Tibial artery (tissue), 4 donors: ENCODE measurements around the gene MRFAP1L1.

Experiments used
- DNase-seq, 2 donors: peaks; one replicate each; pipeline ENCODE4 v3.0.0-alpha.2; 2019
- H3K27ac ChIP-seq, 2 donors: fragments of 200-600 bp; sonication (generic) in 1 of 2; 1 replicate in 1 of 2; 2 replicates in 1 of 2; pipeline ENCODE4 v1.5.1; 2018 to 2019; ENCODE audit warnings: mild to moderate bottlenecking in 1 of 2
- H3K27me3 ChIP-seq, 2 donors: fragments of 200-600 bp; sonication (generic) in 1 of 2; one replicate each; pipeline versions ENCODE4 v1.5.1 to v1.6.0; 2016 to 2019
- H3K36me3 ChIP-seq, 3 donors: fragments of 200-600 bp; sonication (generic) in 2 of 3; one replicate each; pipeline ENCODE4 v1.5.1; 2016 to 2019; ENCODE audit warnings: mild to moderate bottlenecking in 2 of 3
- H3K4me1 ChIP-seq, 4 donors: fragments of 200-600 bp; sonication (generic) in 2 of 4; 1 replicate in 3 of 4; 2 replicates in 1 of 4; pipeline ENCODE4 v1.5.1; 2016 to 2019
- H3K4me3 ChIP-seq, 2 donors: fragments of 200-600 bp; sonication (generic) in 1 of 2; 1 replicate in 1 of 2; 2 replicates in 1 of 2; pipeline ENCODE4 v1.5.1; 2018 to 2019; ENCODE audit warnings: mild to moderate bottlenecking in 2 of 2
- H3K9me3 ChIP-seq, 3 donors: fragments of 200-600 bp; sonication (generic) in 1 of 3; one replicate each; pipeline ENCODE4 v1.5.1; 2016 to 2019
- intact Hi-C: fragments of 100-400 bp; cut with DNase I; formaldehyde crosslinking; loops from one replicate; pipeline ENCODE4 v1.15.0; 2023; ENCODE audit warnings: low total_unique reads
- TF ChIP-seq, protein P1 (sequence below), 2 experiments: fragments of 200-600 bp in 1 of 2; fragments of 450-650 bp in 1 of 2; IDR thresholded peaks; one replicate each; pipeline ENCODE4 v1.5.1; 2017 to 2019; ENCODE audit warnings: antibody characterized with exemption in 2 of 2, mild to moderate bottlenecking in 1 of 2, moderate library complexity in 1 of 2

Gene MRFAP1L1

DNA sequence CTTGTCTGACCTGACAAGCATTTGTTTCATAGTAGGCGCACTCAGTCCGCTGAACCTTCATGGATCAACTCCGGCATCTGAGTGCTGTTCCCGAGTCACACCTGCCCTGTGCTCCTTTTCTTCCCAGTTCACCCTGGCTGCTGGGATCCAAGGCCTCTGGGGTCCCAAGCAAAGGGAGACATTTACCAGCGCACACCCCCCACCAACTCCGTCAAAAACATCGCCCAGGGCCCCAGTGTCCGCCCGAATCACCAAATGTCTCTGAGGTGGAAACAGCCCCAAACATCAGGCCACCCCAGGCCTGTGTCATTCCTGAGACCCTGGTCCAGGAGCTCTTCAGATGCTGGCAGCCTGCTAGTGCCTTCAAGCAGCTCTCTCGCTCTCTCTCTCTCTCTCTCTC is 11.5 kb upstream of the MRFAP1L1 start:
- TF ChIP-seq, protein P1, sequence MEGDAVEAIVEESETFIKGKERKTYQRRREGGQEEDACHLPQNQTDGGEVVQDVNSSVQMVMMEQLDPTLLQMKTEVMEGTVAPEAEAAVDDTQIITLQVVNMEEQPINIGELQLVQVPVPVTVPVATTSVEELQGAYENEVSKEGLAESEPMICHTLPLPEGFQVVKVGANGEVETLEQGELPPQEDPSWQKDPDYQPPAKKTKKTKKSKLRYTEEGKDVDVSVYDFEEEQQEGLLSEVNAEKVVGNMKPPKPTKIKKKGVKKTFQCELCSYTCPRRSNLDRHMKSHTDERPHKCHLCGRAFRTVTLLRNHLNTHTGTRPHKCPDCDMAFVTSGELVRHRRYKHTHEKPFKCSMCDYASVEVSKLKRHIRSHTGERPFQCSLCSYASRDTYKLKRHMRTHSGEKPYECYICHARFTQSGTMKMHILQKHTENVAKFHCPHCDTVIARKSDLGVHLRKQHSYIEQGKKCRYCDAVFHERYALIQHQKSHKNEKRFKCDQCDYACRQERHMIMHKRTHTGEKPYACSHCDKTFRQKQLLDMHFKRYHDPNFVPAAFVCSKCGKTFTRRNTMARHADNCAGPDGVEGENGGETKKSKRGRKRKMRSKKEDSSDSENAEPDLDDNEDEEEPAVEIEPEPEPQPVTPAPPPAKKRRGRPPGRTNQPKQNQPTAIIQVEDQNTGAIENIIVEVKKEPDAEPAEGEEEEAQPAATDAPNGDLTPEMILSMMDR (IDR thresholded peaks at IDR 0.05): no peak
- Histone ChIP-seq H3K4me3 (no peak overlapping the region), H3K9me3 (no peaks in the 10 kb centered on the region), H3K27me3 (no peaks in the 10 kb centered on the region), H3K4me1 (peaks cover 0 to 28% (median 22%) of the 10 kb centered on the region in 4 donors), H3K27ac (no peak overlapping the region), H3K36me3 (peaks cover 0 to 8% (median 0%) of the 10 kb centered on the region in 3 donors)
- DNase-seq: no peak
- intact Hi-C loops: loop anchor here (5.0 kb wide), 2 partner anchors 61 to 151 kb away; partner anchors contain the start of gene KIAA0232

GRCh38 chr4:6720202-6720699 is 10.6 kb upstream of the MRFAP1L1 start:
- DNase-seq: peak; percentile 65 to 89
- TF ChIP-seq, protein P1 (IDR thresholded peaks at IDR 0.05): peak; percentile 91 to 98
- intact Hi-C loops: loop anchor here (5.0 kb wide), 2 partner anchors 62 to 152 kb away; partner anchors contain the start of gene KIAA0232
- no peaks in the 10 kb centered on the region for H3K9me3 ChIP-seq
- H3K27ac ChIP-seq: peak overlapping the region in 1 of 2 donors; percentile 16
- peaks cover 0 to 34% (median 24%) of the 10 kb centered on the region in 4 donors for H3K4me1 ChIP-seq
- peaks cover 0 to 8% (median 0%) of the 10 kb centered on the region in 3 donors for H3K36me3 ChIP-seq
- H3K27me3 ChIP-seq: no peaks in the 10 kb centered on the region
- no peak overlapping the region for H3K4me3 ChIP-seq

- peak overlapping the region in 1 of 2 donors; percentile 16 for H3K27ac ChIP-seq
- intact Hi-C loops: loop anchor here (5.0 to 10.0 kb wide), 4 partner anchors 63 to 355 kb away; partner anchors contain the start of gene KIAA0232
- no peaks in the 10 kb centered on the region for H3K9me3 ChIP-seq
- H3K27me3 ChIP-seq: no peaks in the 10 kb centered on the region
- TF ChIP-seq, protein P1 (IDR thresholded peaks at IDR 0.05): no peak
- H3K4me1 ChIP-seq: peaks cover 0 to 29% (median 24%) of the 10 kb centered on the region in 4 donors
- no peak overlapping the region for H3K4me3 ChIP-seq
- no peak for DNase-seq
- H3K36me3 ChIP-seq: peaks cover 0 to 8% (median 0%) of the 10 kb centered on the region in 3 donors
These were observed 10.0 kb upstream of the MRFAP1L1 start for GRCh38 chr4:6719611-6720179.

DNA sequence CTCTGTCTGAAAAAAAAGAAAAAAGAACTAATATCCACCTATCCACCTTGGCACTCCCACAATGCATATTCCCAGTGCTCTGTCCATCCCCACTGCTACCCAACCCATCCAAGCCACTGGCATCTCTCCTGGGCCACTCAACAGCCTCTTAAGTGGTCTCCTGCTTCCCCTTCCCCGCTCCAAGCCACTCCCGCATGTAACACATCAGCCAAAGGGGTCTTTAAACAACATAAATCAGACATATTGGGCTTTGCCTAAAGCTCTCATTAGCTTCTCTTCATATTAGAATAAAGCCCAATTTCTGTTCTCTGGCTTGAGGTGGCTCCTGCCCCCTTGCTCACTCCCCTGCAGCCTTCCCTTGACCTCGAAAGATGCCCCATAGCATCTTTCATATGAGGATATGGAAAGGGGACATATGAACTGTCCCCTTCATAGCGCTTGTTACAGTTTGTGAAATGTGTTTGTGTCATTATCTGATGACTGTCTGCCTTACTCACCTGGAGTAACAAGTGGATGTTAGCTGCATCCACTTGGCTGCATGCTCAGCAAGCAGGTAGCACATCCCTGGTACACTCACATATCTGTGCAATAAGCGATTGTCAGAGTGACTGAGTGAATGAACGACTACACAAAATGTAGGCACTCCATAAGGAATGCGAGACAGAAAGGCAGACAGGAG is 9.4 kb upstream of the MRFAP1L1 start:
- Histone ChIP-seq H3K27ac (no peak overlapping the region), H3K36me3 (peaks cover 0 to 8% (median 0%) of the 10 kb centered on the region in 3 donors), H3K4me1 (peaks cover 0 to 29% (median 24%) of the 10 kb centered on the region in 4 donors), H3K27me3 (no peaks in the 10 kb centered on the region), H3K4me3 (no peak overlapping the region), H3K9me3 (no peaks in the 10 kb centered on the region)
- intact Hi-C loops: loop anchor here (10.0 kb wide), 2 partner anchors 266 to 356 kb away; no protein-coding TSS in a partner anchor
- DNase-seq: no peak
- TF ChIP-seq, protein P1 (IDR thresholded peaks at IDR 0.05): no peak

DNA sequence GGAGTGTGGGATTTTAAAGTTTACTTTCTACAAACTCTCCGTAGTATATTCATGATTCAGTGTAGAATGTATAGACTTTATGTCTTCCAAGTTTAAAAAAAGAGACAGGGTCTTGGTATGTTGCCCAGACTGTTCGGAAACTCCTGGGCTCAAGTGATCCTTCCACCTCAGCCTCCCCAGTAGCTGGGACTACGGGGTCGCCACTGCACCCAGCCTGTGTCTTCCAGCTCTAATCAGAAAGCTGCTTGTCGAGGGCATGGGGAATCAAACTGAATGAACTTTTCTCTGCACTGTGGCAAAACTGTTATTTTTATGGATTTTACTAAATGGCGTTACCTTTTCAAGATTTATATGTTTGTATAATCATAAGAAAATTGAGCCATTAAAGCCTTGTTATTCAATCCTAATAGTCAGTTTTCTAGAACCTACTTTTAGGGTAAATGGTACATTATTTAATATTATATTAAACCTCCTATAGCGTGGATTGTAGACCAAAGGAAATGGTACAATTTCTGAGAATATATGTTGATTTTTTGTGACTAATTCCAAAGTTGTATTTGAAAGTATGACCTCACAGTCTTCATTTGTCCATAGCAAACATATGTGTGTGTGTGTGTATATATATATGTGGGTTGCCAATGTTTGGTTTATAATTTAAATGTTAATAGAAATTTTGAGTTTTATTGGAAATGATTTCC is 7.4 kb upstream of the MRFAP1L1 start:
- peak overlapping the region; percentile 69 to 85 for H3K4me3 ChIP-seq
- no peak for DNase-seq
- peaks cover 0 to 8% (median 0%) of the 10 kb centered on the region in 3 donors for H3K36me3 ChIP-seq
- peaks cover 0 to 29% (median 24%) of the 10 kb centered on the region in 4 donors for H3K4me1 ChIP-seq
- peak overlapping the region; percentile 85 to 92 for H3K27ac ChIP-seq
- TF ChIP-seq, protein P1 (IDR thresholded peaks at IDR 0.05): no peak
- intact Hi-C loops: loop anchor here (10.0 kb wide), 2 partner anchors 268 to 358 kb away; no protein-coding TSS in a partner anchor
- no peaks in the 10 kb centered on the region for H3K9me3 ChIP-seq
- H3K27me3 ChIP-seq: no peaks in the 10 kb centered on the region
